Neural progenitor cell (in vitro differentiated cells): ENCODE measurements around the gene OR13C5.

Experiments used
- CTCF ChIP-seq: fragments of 200-600 bp; sonication (generic); IDR thresholded peaks from 2 replicates; pipeline ENCODE4 v1.5.1; 2017; ENCODE audit warnings: antibody characterized with exemption, mild to moderate bottlenecking
- EZH2 ChIP-seq: fragments of 200-600 bp; sonication (generic); IDR thresholded peaks from 2 replicates; pipeline ENCODE4 v1.6.1; 2017; ENCODE audit warnings: antibody characterized with exemption, mild to moderate bottlenecking, moderate library complexity
- EZH2phosphoT487 ChIP-seq: fragments of 200-600 bp; sonication (generic); IDR thresholded peaks from 2 replicates; pipeline ENCODE4 v1.6.1; 2017; ENCODE audit warnings: antibody characterized with exemption

- no peak for TF ChIP-seq CTCF
- no peak for TF ChIP-seq EZH2phosphoT487
- no peak for TF ChIP-seq EZH2
Observed at GRCh38 chr9:104572612-104573011, 26.6 kb downstream of the OR13C5 start.
